Activated CD8-positive, alpha-beta T cell treated with anti-CD3 and anti-CD28 coated beads, Interleukin-2, amount 10 ng/mL, durations not matched to agents 7 days and 5 days (primary cell): Measurements from ENCODE around the gene PPY. TPM values are rescaled to one million over a fixed set of nuclear protein-coding genes. Genes with fewer than 3 reads are reported as not detected.
A peak's percentile ranks its signal among the peaks of the same experiment; 100 is the strongest.
"Not testable (repeated sequence)": the region's sequence is repeated elsewhere in the genome, so short reads cannot be mapped to it uniquely, and the experiment has no call there.

Experiments used
- ATAC-seq: fragments of 150-1000 bp; cut with Tn5 transposase; one replicate; pipeline ENCODE4 v1.10.0; 2021; ENCODE audit warnings: moderate library complexity
- CTCF ChIA-PET: fragments of 350-600 bp; sonication (Branson Sonifier 250); formaldehyde crosslinking; loops from one replicate; lab custom pipeline; 2021; ENCODE audit warnings: antibody characterized with exemption; lab: Charles Lee
- POLR2A ChIA-PET: fragments of 350-600 bp; sonication (Branson Sonifier 250); formaldehyde crosslinking; loops from one replicate; lab custom pipeline; 2021; ENCODE audit warnings: antibody characterized with exemption; lab: Charles Lee
- DNase-seq: peaks from one replicate; pipeline ENCODE4 v3.0.0-alpha.2; 2020
- H3K27ac Mint-ChIP-seq: one replicate; pipeline ENCODE4 v1.8.0; 2021; ENCODE audit warnings: mild to moderate bottlenecking, mixed read lengths
- H3K27me3 Mint-ChIP-seq: one replicate; pipeline ENCODE4 v1.8.0; 2021; ENCODE audit warnings: low read depth, mixed read lengths
- H3K36me3 Mint-ChIP-seq: one replicate; pipeline ENCODE4 v1.8.0; 2021; ENCODE audit warnings: low read depth, mixed read lengths
- H3K4me1 Mint-ChIP-seq: one replicate; pipeline ENCODE4 v1.8.0; 2021; ENCODE audit warnings: low read depth, mixed read lengths
- H3K4me3 Mint-ChIP-seq: one replicate; pipeline ENCODE4 v1.8.0; 2021; ENCODE audit warnings: mild to moderate bottlenecking, mixed read lengths
- H3K9me3 Mint-ChIP-seq: one replicate; pipeline ENCODE4 v1.8.0; 2022; ENCODE audit warnings: mixed read lengths; ENCODE audit not compliant: insufficient read depth
- total RNA-seq, 2 experiments: library from RNA; stranded (reverse); gene quantifications; one replicate each; pipeline ENCODE4 v1.2.3, GENCODE V29; 2021

Gene PPY
- total RNA-seq, 2 experiments from 2014 or later: not detected

- H3K9me3 Mint-ChIP-seq, POLR2A ChIA-PET, ATAC-seq, H3K27me3 Mint-ChIP-seq, H3K27ac Mint-ChIP-seq, DNase-seq, H3K36me3 Mint-ChIP-seq, H3K4me1 Mint-ChIP-seq, H3K4me3 Mint-ChIP-seq: not testable (repeated sequence)
- CTCF ChIA-PET: interaction anchor here (0.6 to 6.8 kb wide), 5 partner anchors 10 to 115 kb away, joined by 3 to 34 read pairs (median 3); no protein-coding TSS in a partner anchor
These were observed 19.0 kb upstream of the PPY start for GRCh38 chr17:43961292-43961691.

GRCh38 chr17:43958748-43959352 is 16.6 kb upstream of the PPY start:
- Mint-ChIP-seq H3K4me3 (no peak overlapping the region), H3K4me1 (no peaks in the 10 kb centered on the region), H3K9me3 (no peaks in the 10 kb centered on the region), H3K27ac (no peak overlapping the region), H3K36me3 (no peaks in the 10 kb centered on the region), H3K27me3 (peaks cover 10% of the 10 kb centered on the region)
- ChIA-PET CTCF (interaction anchor here (2.1 to 6.8 kb wide), 2 partner anchors 15 to 35 kb away, joined by 4 to 34 read pairs; no protein-coding TSS in a partner anchor), POLR2A (no interaction called here)
- no peak for DNase-seq
- ATAC-seq: no peak

GRCh38 chr17:43956222-43956621 is 13.9 kb upstream of the PPY start:
- no peaks in the 10 kb centered on the region for H3K9me3 Mint-ChIP-seq
- H3K4me1 Mint-ChIP-seq: peaks cover 6% of the 10 kb centered on the region
- H3K4me3 Mint-ChIP-seq: no peak overlapping the region
- peaks cover 22% of the 10 kb centered on the region for H3K27me3 Mint-ChIP-seq
- ATAC-seq (no peak), DNase-seq (no peak)
- H3K36me3 Mint-ChIP-seq: no peaks in the 10 kb centered on the region
- no peak overlapping the region for H3K27ac Mint-ChIP-seq
- ChIA-PET POLR2A (no interaction called here), CTCF (interaction anchor here (3.1 kb wide), 1 partner anchor 12 kb away, joined by 7 read pairs; no protein-coding TSS in a partner anchor)

- Mint-ChIP-seq H3K27me3 (peaks cover 37% of the 10 kb centered on the region), H3K4me3 (no peak within 1 kb of the TSS), H3K36me3 (no peaks in the 10 kb centered on the region)
These were observed 11.5 kb upstream of the PPY start, which contains the start of gene PYY for GRCh38 chr17:43953746-43954145. TSS of gene PYY (minus strand) at chr17:43953940. CDS start at chr17:43953483, 457 bp downstream.

GRCh38 chr17:43952724-43953666 is 10.7 kb upstream of the PPY start:
- peaks cover 6% of the 10 kb centered on the region for H3K4me1 Mint-ChIP-seq

More at GRCh38 chr17:43953746-43954145, 11.5 kb upstream of the PPY start, which contains the start of gene PYY:
- ChIA-PET POLR2A (no interaction called here), CTCF (interaction anchor here (3.1 kb wide), 1 partner anchor 10 kb away, joined by 7 read pairs; no protein-coding TSS in a partner anchor)
- Mint-ChIP-seq H3K27ac (peak within 1 kb of the TSS; percentile 39), H3K4me1 (peaks cover 6% of the 10 kb centered on the region), H3K9me3 (no peaks in the 10 kb centered on the region)
- no peak for DNase-seq
- ATAC-seq: no peak

GRCh38 chr17:43952351-43952723 is 10.1 kb upstream of the PPY start:
- Mint-ChIP-seq H3K4me1 (peaks cover 6% of the 10 kb centered on the region), H3K27me3 (peaks cover 44% of the 10 kb centered on the region), H3K4me3 (no peak overlapping the region), H3K36me3 (no peaks in the 10 kb centered on the region), H3K9me3 (no peaks in the 10 kb centered on the region), H3K27ac (no peak overlapping the region)
- DNase-seq (no peak), ATAC-seq (no peak)
- POLR2A ChIA-PET: no interaction called here
- CTCF ChIA-PET: interaction anchor here (1.0 kb wide), 1 partner anchor 9 kb away, joined by 3 read pairs; no protein-coding TSS in a partner anchor

More at GRCh38 chr17:43952724-43953666, 10.7 kb upstream of the PPY start:
- DNase-seq (peak; percentile 26), ATAC-seq (peak; percentile 27)
- POLR2A ChIA-PET: no interaction called here
- CTCF ChIA-PET: interaction anchor here (3.1 kb wide), 1 partner anchor 9 kb away, joined by 7 read pairs; no protein-coding TSS in a partner anchor
- H3K27me3 Mint-ChIP-seq: peaks cover 38% of the 10 kb centered on the region
- H3K36me3 Mint-ChIP-seq: no peaks in the 10 kb centered on the region
- H3K9me3 Mint-ChIP-seq: no peaks in the 10 kb centered on the region
- H3K27ac Mint-ChIP-seq: no peak overlapping the region
- no peak overlapping the region for H3K4me3 Mint-ChIP-seq

- Mint-ChIP-seq H3K27me3 (peaks cover 44% of the 10 kb centered on the region), H3K27ac (no peak overlapping the region), H3K4me1 (peaks cover 7% of the 10 kb centered on the region), H3K4me3 (no peak overlapping the region), H3K36me3 (no peaks in the 10 kb centered on the region), H3K9me3 (no peaks in the 10 kb centered on the region)
- ChIA-PET CTCF (interaction anchor here (1.0 kb wide), 1 partner anchor 10 kb away, joined by 3 read pairs; no protein-coding TSS in a partner anchor), POLR2A (no interaction called here)
- ATAC-seq (no peak), DNase-seq (no peak)
These were observed 9.5 kb upstream of the PPY start for GRCh38 chr17:43951750-43952149.

- no peak for ATAC-seq
- no peaks in the 10 kb centered on the region for H3K36me3 Mint-ChIP-seq
- peaks cover 44% of the 10 kb centered on the region for H3K27me3 Mint-ChIP-seq
- no peak overlapping the region for H3K4me3 Mint-ChIP-seq
- H3K9me3 Mint-ChIP-seq: no peaks in the 10 kb centered on the region
- ChIA-PET POLR2A (no interaction called here), CTCF (interaction anchor here (1.2 kb wide), 1 partner anchor 91 kb away, joined by 3 read pairs; no protein-coding TSS in a partner anchor)
- H3K4me1 Mint-ChIP-seq: peaks cover 16% of the 10 kb centered on the region
- DNase-seq: no peak
- H3K27ac Mint-ChIP-seq: no peak overlapping the region
These were observed 8.3 kb upstream of the PPY start for GRCh38 chr17:43950554-43950953.

- no peak overlapping the region for H3K27ac Mint-ChIP-seq
- ChIA-PET CTCF (interaction anchor here (1.2 kb wide), 1 partner anchor 91 kb away, joined by 3 read pairs; no protein-coding TSS in a partner anchor), POLR2A (no interaction called here)
- H3K4me1 Mint-ChIP-seq: peaks cover 16% of the 10 kb centered on the region
- ATAC-seq (no peak), DNase-seq (no peak)
- H3K36me3 Mint-ChIP-seq: no peaks in the 10 kb centered on the region
- peaks cover 46% of the 10 kb centered on the region for H3K27me3 Mint-ChIP-seq
- H3K9me3 Mint-ChIP-seq: no peaks in the 10 kb centered on the region
- no peak overlapping the region for H3K4me3 Mint-ChIP-seq
These were observed 7.5 kb upstream of the PPY start for GRCh38 chr17:43949781-43950180.

- Mint-ChIP-seq H3K4me1 (peaks cover 13% of the 10 kb centered on the region), H3K27ac (no peak overlapping the region), H3K27me3 (peaks cover 28% of the 10 kb centered on the region), H3K4me3 (no peak overlapping the region), H3K36me3 (no peaks in the 10 kb centered on the region), H3K9me3 (no peaks in the 10 kb centered on the region)
- CTCF ChIA-PET: interaction anchor here (1.0 to 6.4 kb wide), 7 partner anchors 11 to 95 kb away, joined by 3 to 102 read pairs (median 3); no protein-coding TSS in a partner anchor
- no peak for DNase-seq
- no peak for ATAC-seq
- POLR2A ChIA-PET: no interaction called here
These were observed 4.5 kb upstream of the PPY start for GRCh38 chr17:43946781-43947180.

GRCh38 chr17:43945074-43945829 is 3.0 kb upstream of the PPY start:
- H3K4me1 Mint-ChIP-seq: peaks cover 13% of the 10 kb centered on the region
- H3K9me3 Mint-ChIP-seq: no peaks in the 10 kb centered on the region
- CTCF ChIA-PET: interaction anchor here (1.2 to 6.4 kb wide), 12 partner anchors 15 to 170 kb away, joined by 3 to 102 read pairs (median 11); partner anchors contain the start of genes MPP2 and TMEM101
- POLR2A ChIA-PET: no interaction called here
- peaks cover 16% of the 10 kb centered on the region for H3K27me3 Mint-ChIP-seq
- no peak overlapping the region for H3K27ac Mint-ChIP-seq
- H3K36me3 Mint-ChIP-seq: no peaks in the 10 kb centered on the region
- ATAC-seq: no peak
- H3K4me3 Mint-ChIP-seq: no peak overlapping the region
- DNase-seq: no peak
